Mesodermal cell (in vitro differentiated cells): ENCODE data around the gene TMEM14A.
"Not testable (repeated sequence)": the region's sequence is repeated elsewhere in the genome, so short reads cannot be mapped to it uniquely, and the experiment has no call there.

Source experiments
- H3K27ac ChIP-seq: 2 replicates; pipeline ENCODE4 v1.7.0; 2013; ENCODE audit warnings: mild to moderate bottlenecking, low read depth, low read length, moderate library complexity; ENCODE audit not compliant: severe bottlenecking
- H3K36me3 ChIP-seq: 2 replicates; pipeline ENCODE4 v1.7.1; 2013; ENCODE audit warnings: mild to moderate bottlenecking, low read length, moderate library complexity; ENCODE audit not compliant: control insufficient read depth, insufficient read depth
- H3K4me1 ChIP-seq: one replicate; pipeline ENCODE4 v1.7.1; 2013; ENCODE audit warnings: mild to moderate bottlenecking, low read length; ENCODE audit not compliant: insufficient read depth, control insufficient read depth, poor library complexity, severe bottlenecking
- H3K4me3 ChIP-seq: 2 replicates; pipeline ENCODE4 v1.7.0; 2013; ENCODE audit warnings: low read length, control low read depth, mild to moderate bottlenecking; ENCODE audit not compliant: insufficient read depth, poor library complexity, severe bottlenecking; ENCODE audit errors: extremely low read depth
- H3K9me3 ChIP-seq: 2 replicates; pipeline ENCODE4 v1.7.1; 2013; ENCODE audit warnings: mild to moderate bottlenecking, low read length, moderate library complexity; ENCODE audit not compliant: control insufficient read depth
- WGBS, 2 experiments: methylation state at CpG; one replicate each; pipeline ENCODE4 v1.1.5; 2013; ENCODE audit warnings: missing lambda C conversion rate in 2 of 2; ENCODE audit not compliant: insufficient coverage in 2 of 2; 5-methylcytosine and 5-hydroxymethylcytosine counted together

TMEM14A gene

GRCh38 chr6:52666523-52666922 lies 4.4 kb upstream of the TMEM14A start:
- Histone ChIP-seq H3K27ac (no peak overlapping the region), H3K4me1 (peaks cover 12% of the 10 kb centered on the region), H3K4me3 (no peak overlapping the region), H3K9me3 (no peaks in the 10 kb centered on the region), H3K36me3 (peaks cover 13% of the 10 kb centered on the region)
- 83 to 93% methylated on average over 1 to 2 of the region's 2 CpGs for WGBS, 2 experiments

GRCh38 chr6:52667572-52667971 lies 3.3 kb upstream of the TMEM14A start:
- Histone ChIP-seq H3K4me1 (peaks cover 12% of the 10 kb centered on the region), H3K4me3 (no peak overlapping the region), H3K9me3 (no peaks in the 10 kb centered on the region), H3K36me3 (peaks cover 13% of the 10 kb centered on the region), H3K27ac (no peak overlapping the region)
- 85 to 100% methylated on average over 1 of the region's 1 CpG for WGBS, 2 experiments

- WGBS, 2 experiments, result 88 to 100% methylated on average over 2 to 7 of the region's 9 CpGs
- Histone ChIP-seq H3K9me3 (no peaks in the 10 kb centered on the region), H3K36me3 (peaks cover 10% of the 10 kb centered on the region), H3K4me3 (peak overlapping the region; percentile 47), H3K4me1 (no peaks in the 10 kb centered on the region), H3K27ac (no peak overlapping the region)
Measured at GRCh38 chr6:52671676-52672075, 763 bp downstream of the TMEM14A start.

GRCh38 chr6:52672412-52673025 lies 1.6 kb downstream of the TMEM14A start:
- no peak overlapping the region for H3K27ac ChIP-seq
- WGBS, 2 experiments, result 82 to 91% methylated on average over 7 to 9 of the region's 9 CpGs
- peaks cover 2% of the 10 kb centered on the region for H3K36me3 ChIP-seq
- no peaks in the 10 kb centered on the region for H3K9me3 ChIP-seq
- H3K4me1 ChIP-seq, result no peaks in the 10 kb centered on the region
- no peak overlapping the region for H3K4me3 ChIP-seq

- no peak overlapping the region for H3K27ac ChIP-seq
- H3K4me3 ChIP-seq, result no peak overlapping the region
- H3K4me1 ChIP-seq, result no peaks in the 10 kb centered on the region
- H3K36me3 ChIP-seq, result no peaks in the 10 kb centered on the region
- 78 to 95% methylated on average over 3 to 6 of the region's 7 CpGs for WGBS, 2 experiments
- H3K9me3 ChIP-seq, result no peaks in the 10 kb centered on the region
Measured at GRCh38 chr6:52674666-52675065, 3.8 kb downstream of the TMEM14A start.

- Histone ChIP-seq H3K4me1 (no peaks in the 10 kb centered on the region), H3K9me3 (no peaks in the 10 kb centered on the region), H3K36me3 (no peaks in the 10 kb centered on the region), H3K4me3 (no peak overlapping the region), H3K27ac (no peak overlapping the region)
- 80% methylated on average over 1 of the region's 1 CpG; no CpG with 5 or more reads in 1 of the 2 experiments for WGBS, 2 experiments
Measured at GRCh38 chr6:52675372-52675771, 4.5 kb downstream of the TMEM14A start.

- WGBS, 2 experiments, result 80 to 95% methylated on average over 6 to 7 of the region's 8 CpGs
Measured at GRCh38 chr6:52676631-52677030, 5.7 kb downstream of the TMEM14A start.

GRCh38 chr6:52681416-52681815 lies 10.5 kb downstream of the TMEM14A start:
- Histone ChIP-seq H3K4me1 (no peaks in the 10 kb centered on the region), H3K4me3 (no peak overlapping the region), H3K9me3 (no peaks in the 10 kb centered on the region), H3K36me3 (peaks cover 8% of the 10 kb centered on the region), H3K27ac (no peak overlapping the region)

More at GRCh38 chr6:52676631-52677030, 5.7 kb downstream of the TMEM14A start:
- H3K27ac ChIP-seq, H3K4me1 ChIP-seq, H3K4me3 ChIP-seq, H3K9me3 ChIP-seq, H3K36me3 ChIP-seq: not testable (repeated sequence)

GRCh38 chr6:52686878-52687699 lies 16.2 kb downstream of the TMEM14A start:
- 95% methylated on average over 3 to 5 of the region's 6 CpGs for WGBS, 2 experiments

GRCh38 chr6:52689857-52690256 lies 18.9 kb downstream of the TMEM14A start:
- WGBS, 2 experiments, result 83% methylated on average over 1 of the region's 3 CpGs; no CpG with 5 or more reads in 1 of the 2 experiments
- Histone ChIP-seq H3K36me3 (peaks cover 3% of the 10 kb centered on the region), H3K9me3 (no peaks in the 10 kb centered on the region), H3K4me1 (no peaks in the 10 kb centered on the region), H3K4me3 (no peak overlapping the region), H3K27ac (no peak overlapping the region)

More at GRCh38 chr6:52686878-52687699, 16.2 kb downstream of the TMEM14A start:
- H3K36me3 ChIP-seq, result peaks cover 4% of the 10 kb centered on the region
- H3K27ac ChIP-seq, result no peak overlapping the region
- H3K4me3 ChIP-seq, result no peak overlapping the region
- no peaks in the 10 kb centered on the region for H3K4me1 ChIP-seq
- H3K9me3 ChIP-seq, result no peaks in the 10 kb centered on the region

GRCh38 chr6:52691718-52692117 lies 20.8 kb downstream of the TMEM14A start:
- no CpG with 5 or more reads among the region's 2 CpGs for WGBS, 2 experiments
- no peaks in the 10 kb centered on the region for H3K36me3 ChIP-seq
- H3K4me3 ChIP-seq, result no peak overlapping the region
- no peaks in the 10 kb centered on the region for H3K9me3 ChIP-seq
- H3K27ac ChIP-seq, result no peak overlapping the region
- no peaks in the 10 kb centered on the region for H3K4me1 ChIP-seq
